ENCODE results near the gene LILRB2.
"Not testable (repeated sequence)": the region's sequence is repeated elsewhere in the genome, so short reads cannot be mapped to it uniquely, and the experiment has no call there.

The LILRB2 gene

DNA sequence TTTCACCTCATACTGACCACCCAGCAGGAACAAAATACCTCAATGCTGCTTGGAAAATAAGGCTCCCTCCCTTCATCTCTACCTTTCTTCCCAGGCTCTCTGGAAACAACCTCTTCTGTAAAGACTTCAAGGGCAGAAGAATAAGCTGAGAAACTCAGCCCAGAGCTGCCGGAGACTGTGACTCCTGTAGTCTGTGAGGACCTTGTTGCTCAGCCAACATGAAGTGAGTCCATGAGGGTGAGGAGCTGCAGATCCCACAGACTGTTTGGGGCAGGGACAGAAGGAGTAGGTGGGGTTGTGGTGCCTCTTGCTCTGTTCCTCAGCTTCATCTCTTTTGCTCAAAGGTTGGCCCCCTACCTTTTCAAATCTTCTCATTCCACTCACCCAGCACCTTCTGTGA lies 24.2 kb upstream of the LILRB2 start:
- no peak for DNase-seq (ENCODE audit: low read depth in 2 of 2)

GRCh38 chr19:54302257-54302656 lies 21.3 kb upstream of the LILRB2 start:
- no peak for DNase-seq (ENCODE audit: low read depth in 2 of 2)

GRCh38 chr19:54299515-54299914 lies 18.6 kb upstream of the LILRB2 start:
- DNase-seq (ENCODE audit: low read depth in 2 of 2), result no peak

DNA sequence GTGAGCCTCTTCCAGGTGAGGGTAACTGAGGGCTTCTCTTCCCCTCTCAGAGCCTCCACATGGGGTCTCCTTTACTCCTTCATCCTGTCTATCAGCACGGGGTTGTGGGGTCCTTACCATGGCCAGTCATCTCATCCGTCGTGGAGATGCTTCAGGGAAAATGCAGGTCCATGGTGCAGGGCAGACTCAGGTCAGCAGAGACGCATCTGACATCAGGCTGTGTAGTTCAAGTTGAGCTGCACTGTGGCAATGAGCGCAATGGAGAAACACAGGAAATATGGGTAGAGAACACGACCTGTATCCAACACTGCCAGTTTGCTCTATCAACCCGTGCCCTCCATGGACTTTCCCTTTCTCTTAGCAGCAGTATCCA lies 18.2 kb upstream of the LILRB2 start:
- DNase-seq (ENCODE audit: low read depth in 2 of 2), result no peak

GRCh38 chr19:54298357-54299125 lies 17.6 kb upstream of the LILRB2 start:
- no peak for DNase-seq (ENCODE audit: low read depth in 2 of 2)

GRCh38 chr19:54297759-54298305 lies 16.9 kb upstream of the LILRB2 start:
- DNase-seq (ENCODE audit: low read depth in 2 of 2), result no peak

GRCh38 chr19:54294539-54294938 lies 13.6 kb upstream of the LILRB2 start:
- no peak for DNase-seq (ENCODE audit: low read depth in 2 of 2)

DNA sequence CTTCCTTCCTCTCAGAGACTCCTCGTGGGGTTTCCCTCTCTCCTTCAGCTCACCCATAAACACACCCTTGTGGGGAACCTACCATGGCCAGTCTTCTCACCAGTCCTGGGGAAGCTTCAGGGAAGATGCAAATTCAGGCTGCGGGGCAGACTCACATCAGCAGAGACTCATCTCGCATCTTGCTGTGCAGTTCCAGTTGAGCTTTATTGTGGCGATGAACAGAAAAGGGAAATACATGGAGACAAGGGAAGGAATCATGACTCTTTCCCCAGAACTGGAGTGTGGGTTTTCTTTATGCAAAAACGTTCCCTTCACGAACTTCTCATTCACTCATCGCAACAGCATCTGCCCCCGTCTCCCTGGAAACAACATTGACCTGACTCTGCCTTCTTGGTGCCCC lies 8.2 kb upstream of the LILRB2 start:
- DNase-seq (ENCODE audit: low read depth in 2 of 2), result not testable (repeated sequence)

DNA sequence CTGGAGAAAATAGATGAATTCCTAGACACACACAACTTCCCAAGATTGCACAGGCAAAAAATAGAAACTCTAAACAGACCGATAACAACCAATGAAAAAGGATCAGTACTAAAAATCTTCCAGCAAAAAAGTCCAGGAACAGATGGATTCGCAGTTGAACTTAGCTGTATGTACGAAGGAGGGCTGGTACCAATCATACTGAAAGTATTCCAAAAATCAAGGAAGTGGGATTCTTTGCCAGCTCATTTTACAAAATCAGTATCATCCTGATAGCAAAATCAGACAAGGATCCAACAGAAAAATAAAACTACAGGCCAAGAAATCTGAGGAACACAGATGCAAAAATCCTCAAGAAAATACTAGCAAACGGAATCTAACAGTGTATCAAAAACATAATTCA lies 6.5 kb upstream of the LILRB2 start:
- DNase-seq (ENCODE audit: low read depth in 2 of 2), result no peak

GRCh38 chr19:54286283-54286682 lies 5.4 kb upstream of the LILRB2 start:
- not testable (repeated sequence) for DNase-seq (ENCODE audit: low read depth in 2 of 2)

DNA sequence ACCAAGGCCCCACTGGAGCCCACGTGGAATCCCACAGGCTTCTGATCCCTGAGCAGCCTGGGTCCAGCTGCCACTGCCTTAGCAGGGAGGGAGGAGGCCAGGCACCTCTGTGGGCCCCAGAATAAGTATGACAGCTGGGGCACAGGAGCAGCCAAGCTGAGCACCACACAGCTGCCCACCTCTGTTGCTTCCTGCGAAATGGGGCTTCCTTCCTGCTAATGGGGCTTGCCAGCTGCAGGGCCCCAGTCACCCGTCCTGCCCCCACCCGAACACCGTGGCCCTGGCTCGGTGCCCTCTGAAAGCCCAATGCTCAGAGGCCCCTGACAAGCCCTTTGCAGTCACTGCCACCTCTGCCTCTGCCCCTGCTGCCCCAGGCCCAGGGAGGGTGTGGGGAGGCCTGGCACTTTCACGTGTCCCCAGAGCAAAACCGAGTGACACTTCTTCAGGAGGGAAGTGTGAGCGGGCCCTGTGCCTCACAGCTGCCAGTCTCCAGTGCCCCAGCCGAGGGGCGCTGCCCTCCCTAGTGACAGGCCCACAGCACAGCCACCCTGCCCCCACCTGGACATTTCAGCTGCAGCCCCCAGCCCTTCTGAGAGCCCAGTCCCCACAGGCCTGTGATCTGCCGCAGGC lies 4.6 kb upstream of the LILRB2 start:
- DNase-seq (ENCODE audit: low read depth in 2 of 2), result not testable (repeated sequence)

DNA sequence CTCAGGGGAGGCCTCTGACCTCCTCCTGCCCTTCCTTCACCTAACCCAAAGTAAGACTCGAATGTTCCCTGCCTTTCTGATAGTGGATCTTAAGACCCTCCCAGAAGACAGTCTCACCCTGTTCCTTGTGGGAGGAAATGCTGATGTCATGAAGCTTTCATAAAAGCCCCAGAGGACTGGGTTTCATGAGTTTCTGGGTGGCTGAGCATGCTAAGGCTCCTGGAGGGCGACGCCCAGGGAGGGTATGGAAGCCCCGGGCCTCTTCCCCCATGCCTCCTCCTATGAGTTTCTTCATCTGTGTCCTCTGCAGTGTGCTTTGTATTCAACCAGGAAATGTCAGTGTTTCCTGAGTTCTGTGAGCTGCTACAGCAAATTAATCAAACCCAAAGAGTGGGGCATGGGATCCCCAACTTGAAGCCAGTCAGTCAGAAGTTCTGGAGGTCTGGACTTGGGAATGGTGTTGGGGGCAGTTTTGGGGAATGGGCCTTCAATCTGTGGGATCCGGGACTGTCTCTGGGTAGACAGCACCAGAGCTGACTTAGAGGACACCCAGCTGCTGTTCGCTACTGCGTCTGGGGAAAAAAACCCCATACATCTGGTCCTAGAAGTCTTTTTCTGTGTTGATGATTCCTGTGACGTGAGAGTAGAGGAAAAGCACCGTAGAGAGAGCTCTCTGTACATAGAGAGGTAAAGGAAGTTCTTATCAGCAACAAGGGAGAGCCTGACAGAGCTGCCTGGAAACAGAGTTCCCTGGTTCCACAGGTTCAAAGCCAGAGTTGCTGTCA lies 2.0 kb upstream of the LILRB2 start:
- no peak for DNase-seq (ENCODE audit: low read depth in 2 of 2)

GRCh38 chr19:54281729-54282075 lies 792 bp upstream of the LILRB2 start:
- DNase-seq (ENCODE audit: low read depth in 2 of 2), result not testable (repeated sequence)

GRCh38 chr19:54280441-54280840 lies 469 bp downstream of the LILRB2 start:
- not testable (repeated sequence) for DNase-seq (ENCODE audit: low read depth in 2 of 2)

DNA sequence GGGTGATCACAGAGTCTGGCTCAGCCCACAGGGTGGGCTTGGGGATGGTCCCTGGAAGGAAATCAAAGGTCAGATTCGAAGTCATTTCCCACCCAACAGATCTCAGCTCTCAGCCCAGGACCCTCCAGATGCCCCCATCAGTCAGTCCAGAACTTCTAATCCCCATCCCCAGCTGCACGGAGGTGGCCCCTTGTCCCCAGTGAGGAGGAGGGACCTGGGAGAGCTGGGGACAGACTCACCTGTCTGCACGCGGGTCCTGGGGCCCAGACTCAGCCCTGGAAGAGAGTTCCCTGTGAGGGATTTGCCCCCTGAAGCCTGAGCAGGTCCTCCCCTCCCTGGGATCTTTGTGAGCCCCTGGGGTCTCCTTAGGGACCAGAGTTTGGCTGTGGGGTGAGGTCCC lies 885 bp downstream of the LILRB2 start:
- DNase-seq (ENCODE audit: low read depth in 2 of 2), result not testable (repeated sequence)

- DNase-seq (ENCODE audit: low read depth in 2 of 2), result no peak
These were observed 1.4 kb downstream of the LILRB2 start for GRCh38 chr19:54279406-54279962.

DNA sequence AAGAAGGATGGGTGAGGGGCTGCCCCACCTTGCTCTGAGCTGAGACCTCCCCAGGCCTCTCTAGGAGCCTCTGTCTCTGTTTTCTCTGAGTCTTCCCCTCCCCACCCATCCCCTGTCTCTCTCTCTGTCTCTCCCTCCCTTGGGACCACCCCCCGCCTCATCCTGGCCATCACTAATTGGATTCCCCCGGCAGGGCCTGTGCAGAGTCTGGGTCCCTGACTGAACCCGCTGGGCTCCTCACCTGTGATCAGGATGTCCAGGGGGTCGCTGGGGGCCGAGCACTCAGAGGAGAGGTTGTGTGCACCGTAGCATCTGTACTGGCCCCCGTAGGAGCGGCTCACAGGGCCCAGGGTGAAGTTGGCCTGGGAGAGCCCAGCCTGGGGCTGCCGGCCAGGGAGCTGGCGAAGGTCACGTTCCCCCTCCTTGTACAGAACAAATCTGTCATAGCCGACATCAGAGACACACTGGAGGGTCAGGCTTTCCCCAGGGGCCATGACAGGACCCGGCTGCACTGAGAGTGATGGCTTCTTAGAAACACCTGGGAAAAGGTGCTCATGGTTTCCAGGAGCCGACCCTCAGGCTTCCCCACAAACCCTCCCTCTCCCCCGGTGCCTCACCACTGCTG lies 2.2 kb downstream of the LILRB2 start:
- DNase-seq (ENCODE audit: low read depth in 2 of 2), result not testable (repeated sequence)

DNA sequence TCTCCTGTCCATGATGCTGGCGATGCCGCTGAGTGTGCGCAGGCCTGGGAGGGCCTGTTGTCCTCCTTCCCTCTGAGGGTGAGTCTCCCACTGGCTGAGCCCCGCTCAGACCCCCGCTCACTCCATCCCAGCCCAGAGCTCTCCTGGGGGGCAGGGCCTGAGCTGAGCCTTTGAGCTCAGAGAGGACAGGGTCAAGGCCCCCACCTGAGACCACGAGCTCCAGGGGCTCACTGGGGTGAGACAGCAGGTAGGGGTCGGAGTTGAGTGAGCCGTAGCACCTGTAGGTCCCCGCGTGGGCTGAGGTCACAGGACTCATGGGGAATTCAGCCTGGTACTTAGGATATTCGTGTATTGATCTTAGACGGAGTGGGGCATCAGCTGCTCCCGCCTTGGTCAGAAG lies 2.9 kb downstream of the LILRB2 start:
- DNase-seq (ENCODE audit: low read depth in 2 of 2), result not testable (repeated sequence)

GRCh38 chr19:54277111-54277615 lies 3.7 kb downstream of the LILRB2 start:
- DNase-seq (ENCODE audit: low read depth in 2 of 2), result not testable (repeated sequence)

GRCh38 chr19:54275951-54276350 lies 5.0 kb downstream of the LILRB2 start:
- DNase-seq (ENCODE audit: low read depth in 2 of 2), result no peak

DNA sequence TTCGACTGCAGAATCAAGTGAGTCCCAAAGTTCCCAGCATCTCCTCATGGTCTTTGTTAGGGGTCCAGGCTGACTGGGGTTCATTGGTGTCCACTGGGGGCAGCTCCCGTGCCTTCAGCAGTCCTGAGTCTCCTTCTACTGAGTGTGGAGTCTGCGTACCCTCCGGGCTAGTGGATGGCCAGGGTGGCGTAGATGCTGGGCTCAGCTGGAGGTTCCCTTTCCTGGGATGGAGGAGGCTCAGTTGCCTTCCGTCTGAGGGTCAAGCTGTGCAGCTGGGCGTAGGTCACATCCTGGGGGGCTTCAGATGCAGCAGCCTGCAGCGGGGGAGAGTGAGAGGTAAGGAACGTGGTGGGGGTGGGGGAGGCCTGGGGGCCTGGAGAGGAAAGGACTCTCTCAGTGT lies 6.4 kb downstream of the LILRB2 start:
- not testable (repeated sequence) for DNase-seq (ENCODE audit: low read depth in 2 of 2)

All from stimulated activated CD4-positive, alpha-beta T cell treated with anti-CD3 and anti-CD28 coated beads, Interleukin-1b, Interleukin-23, amount 100 ng/mL, for 4 hours (primary cell).